Measurements from ENCODE around the gene EIF3A. TPM values are rescaled to one million over a fixed set of nuclear protein-coding genes. Genes with fewer than 3 reads are reported as not detected.

The EIF3A gene
- total RNA-seq, 2 donors from 2014 or later, result 124 to 127 TPM

DNA sequence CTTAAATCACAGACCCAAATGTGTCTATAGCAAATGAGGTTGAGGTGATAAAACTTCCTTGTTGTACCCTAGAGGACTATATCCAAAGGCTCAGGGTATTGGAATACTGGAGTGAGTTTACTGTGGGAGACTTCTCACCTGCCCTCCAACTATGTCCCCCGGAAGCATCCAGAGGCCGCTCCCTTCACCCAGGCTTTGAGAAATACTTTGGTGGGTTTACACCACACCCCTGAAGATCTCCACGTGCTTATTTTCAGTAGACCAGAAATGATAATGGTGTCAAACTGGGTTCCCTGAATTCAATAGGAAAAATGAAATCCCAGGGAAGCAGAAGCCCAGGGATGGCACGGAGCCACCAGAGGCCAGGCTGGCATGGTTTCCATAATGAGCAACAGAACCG is 82.4 kb downstream of the EIF3A start:
- H3K9ac ChIP-seq (ENCODE audit: low read depth in 2 of 2, low read length in 2 of 2), result no peak overlapping the region
- H3K9me3 ChIP-seq, result no peaks in the 10 kb centered on the region
- no peaks in the 10 kb centered on the region for H3K27me3 ChIP-seq
- no peak overlapping the region for H3K4me3 ChIP-seq
- H3K4me1 ChIP-seq, result no peaks in the 10 kb centered on the region
- DNase-seq, result no peak
- TF ChIP-seq, protein P1, sequence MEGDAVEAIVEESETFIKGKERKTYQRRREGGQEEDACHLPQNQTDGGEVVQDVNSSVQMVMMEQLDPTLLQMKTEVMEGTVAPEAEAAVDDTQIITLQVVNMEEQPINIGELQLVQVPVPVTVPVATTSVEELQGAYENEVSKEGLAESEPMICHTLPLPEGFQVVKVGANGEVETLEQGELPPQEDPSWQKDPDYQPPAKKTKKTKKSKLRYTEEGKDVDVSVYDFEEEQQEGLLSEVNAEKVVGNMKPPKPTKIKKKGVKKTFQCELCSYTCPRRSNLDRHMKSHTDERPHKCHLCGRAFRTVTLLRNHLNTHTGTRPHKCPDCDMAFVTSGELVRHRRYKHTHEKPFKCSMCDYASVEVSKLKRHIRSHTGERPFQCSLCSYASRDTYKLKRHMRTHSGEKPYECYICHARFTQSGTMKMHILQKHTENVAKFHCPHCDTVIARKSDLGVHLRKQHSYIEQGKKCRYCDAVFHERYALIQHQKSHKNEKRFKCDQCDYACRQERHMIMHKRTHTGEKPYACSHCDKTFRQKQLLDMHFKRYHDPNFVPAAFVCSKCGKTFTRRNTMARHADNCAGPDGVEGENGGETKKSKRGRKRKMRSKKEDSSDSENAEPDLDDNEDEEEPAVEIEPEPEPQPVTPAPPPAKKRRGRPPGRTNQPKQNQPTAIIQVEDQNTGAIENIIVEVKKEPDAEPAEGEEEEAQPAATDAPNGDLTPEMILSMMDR (IDR thresholded peaks at IDR 0.05), result no peak
- intact Hi-C loops (cut with DNase I), result no loop called here
- H3K36me3 ChIP-seq, result no peaks in the 10 kb centered on the region
- no peak overlapping the region for H3K27ac ChIP-seq

DNA sequence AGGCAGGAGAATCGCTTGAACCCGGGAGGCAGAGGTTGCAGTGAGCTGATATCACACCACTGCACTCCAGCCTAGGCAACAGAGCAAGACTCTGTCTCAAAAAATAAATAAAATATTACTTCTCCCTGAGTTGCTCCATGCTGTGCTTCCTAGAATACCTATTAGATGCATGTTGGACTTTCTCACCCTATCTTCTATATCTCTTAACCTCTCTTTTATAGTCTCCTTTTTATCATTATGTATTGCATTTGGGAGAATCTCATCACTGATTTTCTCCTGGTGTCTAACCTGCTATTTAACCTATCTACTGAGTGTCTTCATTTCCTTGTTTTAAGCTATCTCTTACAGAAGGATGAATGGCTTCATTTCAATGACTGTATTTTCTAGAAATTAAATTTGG is 83.2 kb downstream of the EIF3A start:
- no peaks in the 10 kb centered on the region for H3K9me3 ChIP-seq
- H3K27ac ChIP-seq, result no peak overlapping the region
- no peak overlapping the region for H3K4me3 ChIP-seq
- H3K36me3 ChIP-seq, result no peaks in the 10 kb centered on the region
- no peaks in the 10 kb centered on the region for H3K27me3 ChIP-seq
- no peak overlapping the region for H3K9ac ChIP-seq (ENCODE audit: low read depth in 2 of 2, low read length in 2 of 2)
- DNase-seq, result no peak
- intact Hi-C loops (cut with DNase I), result no loop called here
- TF ChIP-seq, protein P1 (IDR thresholded peaks at IDR 0.05), result no peak
- H3K4me1 ChIP-seq, result no peaks in the 10 kb centered on the region

DNA sequence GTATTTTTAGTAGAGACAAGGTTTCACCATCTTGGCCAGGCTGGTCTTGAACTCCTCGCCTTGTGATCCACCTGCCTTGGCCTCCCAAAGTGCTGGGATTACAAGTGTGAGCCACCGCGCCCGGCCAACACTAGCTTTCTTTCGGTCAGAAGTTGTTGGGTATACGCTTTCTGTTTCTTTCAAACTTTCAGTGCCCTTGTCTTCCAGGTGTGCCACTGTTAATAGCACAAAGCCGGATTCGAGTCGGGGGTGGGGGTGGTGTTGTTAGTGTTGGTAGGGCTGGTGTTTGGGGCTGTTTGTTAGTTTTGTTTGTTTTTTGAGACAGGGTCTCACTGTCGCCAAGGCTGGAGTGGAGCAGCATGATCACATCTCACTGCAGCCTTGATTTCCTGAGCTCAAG is 84.9 kb downstream of the EIF3A start:
- intact Hi-C loops (cut with DNase I), result no loop called here
- no peaks in the 10 kb centered on the region for H3K36me3 ChIP-seq
- no peaks in the 10 kb centered on the region for H3K27me3 ChIP-seq
- H3K9ac ChIP-seq (ENCODE audit: low read depth in 2 of 2, low read length in 2 of 2), result no peak overlapping the region
- TF ChIP-seq, protein P1 (IDR thresholded peaks at IDR 0.05), result no peak
- H3K27ac ChIP-seq, result no peak overlapping the region
- H3K4me3 ChIP-seq, result no peak overlapping the region
- DNase-seq, result no peak
- H3K4me1 ChIP-seq, result no peaks in the 10 kb centered on the region
- no peaks in the 10 kb centered on the region for H3K9me3 ChIP-seq

DNA sequence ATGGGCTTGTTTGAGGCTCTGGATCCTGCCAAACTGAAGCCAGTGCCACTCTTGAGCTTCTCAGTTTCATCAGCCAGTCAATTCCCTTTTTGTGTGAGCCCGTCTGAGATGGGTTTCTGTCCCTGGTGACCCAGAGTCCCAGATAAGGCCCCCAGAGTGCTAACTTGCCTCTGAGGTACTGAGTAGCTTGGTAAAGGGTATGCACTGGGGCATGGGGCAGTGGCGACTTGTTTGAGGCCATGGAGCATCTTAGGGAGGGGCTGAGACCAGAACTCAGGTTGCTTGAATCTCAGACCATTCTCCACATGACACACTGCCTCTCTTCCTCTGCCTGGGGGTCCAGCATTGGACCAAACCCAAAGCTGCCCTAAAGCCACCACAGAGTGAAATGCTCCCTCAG is 86.3 kb downstream of the EIF3A start:
- Histone ChIP-seq H3K36me3 (no peaks in the 10 kb centered on the region), H3K4me1 (no peaks in the 10 kb centered on the region), H3K9ac (ENCODE audit: low read depth in 2 of 2, low read length in 2 of 2) (no peak overlapping the region), H3K4me3 (no peak overlapping the region), H3K9me3 (no peaks in the 10 kb centered on the region), H3K27ac (no peak overlapping the region), H3K27me3 (no peaks in the 10 kb centered on the region)
- intact Hi-C loops (cut with DNase I), result no loop called here
- TF ChIP-seq, protein P1 (IDR thresholded peaks at IDR 0.05), result no peak
- DNase-seq, result no peak

DNA sequence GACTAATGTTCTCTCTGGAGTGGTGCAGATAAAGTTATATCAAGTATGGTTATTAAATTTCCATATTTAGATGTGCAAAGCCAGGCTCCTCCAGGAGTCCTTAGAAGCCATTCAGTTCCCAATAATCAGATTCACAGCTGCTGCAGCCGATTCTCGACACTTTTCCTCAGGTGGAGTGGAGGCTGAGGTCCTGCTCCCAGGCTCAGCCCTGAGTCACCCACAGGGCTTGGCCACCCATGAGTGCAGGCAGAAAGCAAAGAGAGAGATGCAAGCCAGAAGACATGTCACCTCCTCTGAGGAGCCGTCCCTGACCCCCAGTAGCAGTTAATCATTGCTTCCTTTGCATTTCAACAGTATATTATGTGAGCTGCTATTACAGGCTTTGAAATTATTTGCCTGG is 87.4 kb downstream of the EIF3A start:
- no peak for DNase-seq
- H3K27me3 ChIP-seq, result no peaks in the 10 kb centered on the region
- H3K9me3 ChIP-seq, result no peaks in the 10 kb centered on the region
- intact Hi-C loops (cut with DNase I), result no loop called here
- no peak overlapping the region for H3K9ac ChIP-seq (ENCODE audit: low read depth in 2 of 2, low read length in 2 of 2)
- no peak overlapping the region for H3K27ac ChIP-seq
- H3K4me1 ChIP-seq, result no peaks in the 10 kb centered on the region
- H3K4me3 ChIP-seq, result no peak overlapping the region
- TF ChIP-seq, protein P1 (IDR thresholded peaks at IDR 0.05), result no peak
- no peaks in the 10 kb centered on the region for H3K36me3 ChIP-seq

DNA sequence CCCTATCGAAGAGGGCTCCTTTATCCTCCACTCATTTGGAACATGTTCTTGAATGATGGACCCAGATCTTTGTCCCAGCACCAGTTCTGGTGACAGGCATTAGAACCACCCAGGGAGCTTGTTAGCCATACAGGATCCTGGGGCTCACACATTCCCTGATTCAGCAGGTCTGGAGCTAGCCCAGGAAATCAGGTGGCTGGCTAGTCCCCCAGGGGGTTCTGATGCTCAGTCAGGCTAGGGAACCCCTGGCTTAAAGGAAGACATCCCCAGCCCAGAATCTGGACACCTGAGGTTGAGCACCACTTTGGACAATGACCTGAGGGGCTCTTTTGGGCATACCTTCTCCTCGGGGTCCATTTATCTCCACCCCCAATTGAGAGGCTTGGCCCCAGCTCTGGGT is 88.1 kb downstream of the EIF3A start:
- Histone ChIP-seq H3K9ac (ENCODE audit: low read depth in 2 of 2, low read length in 2 of 2) (no peak overlapping the region), H3K9me3 (no peaks in the 10 kb centered on the region), H3K27me3 (no peaks in the 10 kb centered on the region), H3K4me3 (no peak overlapping the region), H3K4me1 (no peaks in the 10 kb centered on the region), H3K27ac (no peak overlapping the region), H3K36me3 (no peaks in the 10 kb centered on the region)
- intact Hi-C loops (cut with DNase I), result no loop called here
- DNase-seq, result no peak
- TF ChIP-seq, protein P1 (IDR thresholded peaks at IDR 0.05), result no peak

All from colonic mucosa (tissue), 4 donors.